ENCODE results near the gene LMNTD2.

Gene LMNTD2

GRCh38 chr11:598005-598680 is 37.6 kb upstream of the LMNTD2 start:
- Histone ChIP-seq H3K9me3 (ENCODE audit: control insufficient read depth, low read length) (no peaks in the 10 kb centered on the region), H3K27me3 (ENCODE audit: control insufficient read depth, insufficient read depth, low read length, poor library complexity, severe bottlenecking) (no peaks in the 10 kb centered on the region), H3K27ac (ENCODE audit: insufficient read depth, low read depth, low read length, poor library complexity, severe bottlenecking) (no peak overlapping the region), H3K4me1 (ENCODE audit: control insufficient read depth, insufficient read depth, low read length) (no peaks in the 10 kb centered on the region), H3K36me3 (ENCODE audit: control insufficient read depth, insufficient read depth, low read length) (peaks cover 64% of the 10 kb centered on the region), H3K4me3 (ENCODE audit: insufficient read depth, low read depth, low read length) (no peak overlapping the region)
- 95 to 97% methylated on average over 30 of the region's 30 CpGs for WGBS, 2 experiments

DNA sequence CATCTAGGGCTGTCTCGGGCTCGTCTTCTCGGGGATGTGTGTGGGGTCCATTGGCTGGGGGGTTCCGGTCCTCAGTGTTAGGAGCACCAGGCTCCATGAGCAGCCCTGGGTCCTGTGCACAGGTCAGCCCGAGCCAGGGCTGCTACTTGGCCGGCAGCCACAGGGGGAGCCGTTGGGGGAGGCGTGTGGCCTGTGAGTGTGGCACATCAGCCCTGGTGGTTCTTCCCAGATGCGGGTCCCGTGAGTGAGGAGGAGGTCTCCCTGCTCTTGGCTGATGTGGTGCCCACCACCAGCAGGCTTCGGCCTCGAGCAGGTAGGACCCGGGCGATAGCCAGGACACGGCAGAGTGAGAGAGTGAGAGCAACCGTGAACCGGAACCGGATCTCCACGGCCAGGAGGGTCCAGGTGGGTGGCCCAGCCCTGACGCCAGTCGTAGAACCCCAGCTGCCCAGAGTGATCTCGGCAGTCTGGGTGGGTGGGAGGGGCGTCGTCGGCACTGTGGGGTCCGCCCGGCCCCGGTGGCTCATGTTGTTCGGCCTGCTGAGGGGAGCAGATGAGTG is 36.7 kb upstream of the LMNTD2 start:
- Histone ChIP-seq H3K4me1 (ENCODE audit: control insufficient read depth, insufficient read depth, low read length) (no peaks in the 10 kb centered on the region), H3K4me3 (ENCODE audit: insufficient read depth, low read depth, low read length) (no peak overlapping the region), H3K27me3 (ENCODE audit: control insufficient read depth, insufficient read depth, low read length, poor library complexity, severe bottlenecking) (no peaks in the 10 kb centered on the region), H3K9me3 (ENCODE audit: control insufficient read depth, low read length) (no peaks in the 10 kb centered on the region), H3K27ac (ENCODE audit: insufficient read depth, low read depth, low read length, poor library complexity, severe bottlenecking) (no peak overlapping the region), H3K36me3 (ENCODE audit: control insufficient read depth, insufficient read depth, low read length) (peaks cover 73% of the 10 kb centered on the region)
- WGBS, 2 experiments: 93 to 95% methylated on average over 29 of the region's 29 CpGs

DNA sequence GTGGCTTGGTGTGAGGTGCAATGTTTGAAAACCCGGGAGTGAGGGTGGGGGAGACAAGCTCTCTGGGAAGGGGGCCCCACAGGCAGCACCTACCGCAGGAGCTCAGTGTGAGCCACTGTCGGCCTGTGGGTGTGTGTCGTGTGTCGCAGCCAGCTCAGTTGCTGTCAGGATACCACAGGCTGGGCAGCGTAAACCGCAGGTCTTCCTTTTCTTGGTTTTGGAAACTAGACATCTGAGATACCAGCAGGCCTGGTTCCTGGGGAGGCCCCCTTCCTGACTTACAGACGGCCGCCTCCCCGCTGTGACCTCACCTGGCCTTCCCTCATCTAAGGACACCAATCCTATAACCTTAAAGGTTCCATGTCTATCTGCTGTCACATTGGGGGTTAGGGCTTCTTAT is 35.8 kb upstream of the LMNTD2 start:
- no peak overlapping the region for H3K27ac ChIP-seq (ENCODE audit: insufficient read depth, low read depth, low read length, poor library complexity, severe bottlenecking)
- peaks cover 72% of the 10 kb centered on the region for H3K36me3 ChIP-seq (ENCODE audit: control insufficient read depth, insufficient read depth, low read length)
- no peaks in the 10 kb centered on the region for H3K9me3 ChIP-seq (ENCODE audit: control insufficient read depth, low read length)
- no peaks in the 10 kb centered on the region for H3K4me1 ChIP-seq (ENCODE audit: control insufficient read depth, insufficient read depth, low read length)
- 96 to 97% methylated on average over 10 of the region's 10 CpGs for WGBS, 2 experiments
- no peak overlapping the region for H3K4me3 ChIP-seq (ENCODE audit: insufficient read depth, low read depth, low read length)
- H3K27me3 ChIP-seq (ENCODE audit: control insufficient read depth, insufficient read depth, low read length, poor library complexity, severe bottlenecking): no peaks in the 10 kb centered on the region

- H3K4me3 ChIP-seq (ENCODE audit: insufficient read depth, low read depth, low read length): no peak overlapping the region
- H3K27me3 ChIP-seq (ENCODE audit: control insufficient read depth, insufficient read depth, low read length, poor library complexity, severe bottlenecking): no peaks in the 10 kb centered on the region
- no peaks in the 10 kb centered on the region for H3K4me1 ChIP-seq (ENCODE audit: control insufficient read depth, insufficient read depth, low read length)
- H3K36me3 ChIP-seq (ENCODE audit: control insufficient read depth, insufficient read depth, low read length): peaks cover 72% of the 10 kb centered on the region
- H3K9me3 ChIP-seq (ENCODE audit: control insufficient read depth, low read length): no peaks in the 10 kb centered on the region
- WGBS, 2 experiments: 96 to 97% methylated on average over 10 of the region's 10 CpGs
- H3K27ac ChIP-seq (ENCODE audit: insufficient read depth, low read depth, low read length, poor library complexity, severe bottlenecking): no peak overlapping the region
Observed at GRCh38 chr11:595400-595799, 34.9 kb upstream of the LMNTD2 start.

DNA sequence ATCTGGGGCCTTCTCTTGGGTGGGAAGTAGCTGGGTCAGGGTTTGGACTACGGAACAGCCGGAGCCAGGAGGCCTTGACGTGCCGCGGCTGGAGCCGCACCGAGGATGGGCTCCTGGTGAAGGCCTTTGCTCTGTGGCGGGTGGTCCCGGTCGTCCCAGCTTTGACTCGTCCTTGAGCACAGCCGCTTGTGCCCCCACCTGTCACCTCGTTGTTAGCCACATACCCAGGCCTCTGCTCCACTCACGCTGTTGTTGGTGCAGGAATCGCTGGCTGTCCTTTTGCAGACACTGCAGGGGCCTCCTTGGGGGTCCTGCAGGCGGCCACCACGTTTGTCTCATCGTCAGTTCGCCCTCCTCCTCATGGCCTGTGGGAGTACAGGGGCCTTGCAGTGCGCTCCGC is 32.8 kb upstream of the LMNTD2 start:
- Histone ChIP-seq H3K27me3 (ENCODE audit: control insufficient read depth, insufficient read depth, low read length, poor library complexity, severe bottlenecking) (no peaks in the 10 kb centered on the region), H3K36me3 (ENCODE audit: control insufficient read depth, insufficient read depth, low read length) (peaks cover 71% of the 10 kb centered on the region), H3K4me3 (ENCODE audit: insufficient read depth, low read depth, low read length) (no peak overlapping the region), H3K4me1 (ENCODE audit: control insufficient read depth, insufficient read depth, low read length) (no peaks in the 10 kb centered on the region), H3K27ac (ENCODE audit: insufficient read depth, low read depth, low read length, poor library complexity, severe bottlenecking) (no peak overlapping the region), H3K9me3 (ENCODE audit: control insufficient read depth, low read length) (no peaks in the 10 kb centered on the region)
- 95 to 96% methylated on average over 21 of the region's 21 CpGs for WGBS, 2 experiments

DNA sequence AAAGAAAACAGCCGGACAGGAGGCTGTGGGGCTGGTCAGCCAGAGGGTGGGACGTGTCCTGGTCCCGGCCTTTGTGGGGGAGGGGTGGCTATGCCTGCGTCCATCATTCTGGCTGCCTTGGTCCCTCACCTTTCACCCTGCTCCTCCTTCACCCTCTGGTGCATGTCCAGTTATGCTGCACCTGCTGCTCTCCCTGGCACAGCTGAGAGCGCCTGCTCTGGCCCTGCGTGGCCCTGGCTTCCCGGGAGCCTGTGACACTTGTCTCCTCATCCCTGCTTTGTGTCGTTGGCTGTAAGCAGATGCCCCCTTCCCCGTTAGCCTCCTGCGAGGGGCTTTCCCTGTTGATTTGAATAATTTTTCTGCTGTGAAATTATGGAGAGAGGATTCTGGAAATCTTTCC is 32.4 kb upstream of the LMNTD2 start:
- Histone ChIP-seq H3K27ac (ENCODE audit: insufficient read depth, low read depth, low read length, poor library complexity, severe bottlenecking) (no peak overlapping the region), H3K4me1 (ENCODE audit: control insufficient read depth, insufficient read depth, low read length) (no peaks in the 10 kb centered on the region), H3K27me3 (ENCODE audit: control insufficient read depth, insufficient read depth, low read length, poor library complexity, severe bottlenecking) (no peaks in the 10 kb centered on the region), H3K36me3 (ENCODE audit: control insufficient read depth, insufficient read depth, low read length) (peaks cover 66% of the 10 kb centered on the region), H3K9me3 (ENCODE audit: control insufficient read depth, low read length) (no peaks in the 10 kb centered on the region), H3K4me3 (ENCODE audit: insufficient read depth, low read depth, low read length) (no peak overlapping the region)
- 95 to 97% methylated on average over 10 of the region's 10 CpGs for WGBS, 2 experiments

DNA sequence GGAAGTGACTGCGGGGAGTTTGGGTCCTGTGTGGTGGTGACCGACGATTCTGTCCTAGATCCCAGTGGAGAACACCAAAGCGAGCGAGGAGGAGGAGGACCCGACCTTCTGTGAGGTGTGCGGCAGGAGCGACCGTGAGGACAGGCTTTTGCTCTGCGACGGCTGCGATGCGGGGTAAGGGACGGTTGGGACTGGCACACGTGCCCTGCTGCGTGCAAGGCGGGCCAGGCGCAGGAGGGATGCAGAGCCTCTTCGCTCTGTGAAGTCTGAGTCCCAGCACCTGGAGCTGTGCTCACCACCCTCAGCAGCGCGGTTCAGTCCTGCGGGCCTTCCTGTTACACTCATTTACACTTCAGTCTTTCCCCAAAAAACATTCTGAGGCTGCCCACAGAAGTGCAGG is 32.0 kb upstream of the LMNTD2 start:
- WGBS, 2 experiments: 97% methylated on average over 22 of the region's 22 CpGs
- Histone ChIP-seq H3K27me3 (ENCODE audit: control insufficient read depth, insufficient read depth, low read length, poor library complexity, severe bottlenecking) (no peaks in the 10 kb centered on the region), H3K36me3 (ENCODE audit: control insufficient read depth, insufficient read depth, low read length) (peaks cover 67% of the 10 kb centered on the region), H3K27ac (ENCODE audit: insufficient read depth, low read depth, low read length, poor library complexity, severe bottlenecking) (no peak overlapping the region), H3K9me3 (ENCODE audit: control insufficient read depth, low read length) (no peaks in the 10 kb centered on the region), H3K4me1 (ENCODE audit: control insufficient read depth, insufficient read depth, low read length) (no peaks in the 10 kb centered on the region), H3K4me3 (ENCODE audit: insufficient read depth, low read depth, low read length) (no peak overlapping the region)

DNA sequence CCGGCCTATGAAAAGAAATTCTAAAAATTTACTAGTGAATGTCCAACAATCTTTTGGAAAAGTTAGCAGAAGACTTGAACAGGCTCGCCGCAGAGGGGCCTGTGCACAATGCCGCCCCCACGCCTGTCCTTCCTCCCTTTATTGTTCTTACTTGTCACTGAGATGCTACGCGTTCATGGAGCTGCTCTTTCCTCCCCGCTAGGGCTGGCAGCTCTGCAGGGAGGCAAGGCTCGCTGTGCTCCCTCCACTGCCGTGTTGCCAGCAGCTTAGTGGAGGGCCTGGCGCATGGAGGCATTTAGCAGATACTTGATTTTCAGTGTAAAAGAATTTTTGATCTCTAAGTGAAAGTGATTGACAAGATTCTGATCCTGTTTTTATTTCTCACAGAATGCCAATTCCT is 30.5 kb upstream of the LMNTD2 start:
- peaks cover 75% of the 10 kb centered on the region for H3K36me3 ChIP-seq (ENCODE audit: control insufficient read depth, insufficient read depth, low read length)
- no peak overlapping the region for H3K4me3 ChIP-seq (ENCODE audit: insufficient read depth, low read depth, low read length)
- H3K9me3 ChIP-seq (ENCODE audit: control insufficient read depth, low read length): no peaks in the 10 kb centered on the region
- no peak overlapping the region for H3K27ac ChIP-seq (ENCODE audit: insufficient read depth, low read depth, low read length, poor library complexity, severe bottlenecking)
- no peaks in the 10 kb centered on the region for H3K4me1 ChIP-seq (ENCODE audit: control insufficient read depth, insufficient read depth, low read length)
- H3K27me3 ChIP-seq (ENCODE audit: control insufficient read depth, insufficient read depth, low read length, poor library complexity, severe bottlenecking): no peaks in the 10 kb centered on the region
- 89 to 90% methylated on average over 11 of the region's 11 CpGs for WGBS, 2 experiments

DNA sequence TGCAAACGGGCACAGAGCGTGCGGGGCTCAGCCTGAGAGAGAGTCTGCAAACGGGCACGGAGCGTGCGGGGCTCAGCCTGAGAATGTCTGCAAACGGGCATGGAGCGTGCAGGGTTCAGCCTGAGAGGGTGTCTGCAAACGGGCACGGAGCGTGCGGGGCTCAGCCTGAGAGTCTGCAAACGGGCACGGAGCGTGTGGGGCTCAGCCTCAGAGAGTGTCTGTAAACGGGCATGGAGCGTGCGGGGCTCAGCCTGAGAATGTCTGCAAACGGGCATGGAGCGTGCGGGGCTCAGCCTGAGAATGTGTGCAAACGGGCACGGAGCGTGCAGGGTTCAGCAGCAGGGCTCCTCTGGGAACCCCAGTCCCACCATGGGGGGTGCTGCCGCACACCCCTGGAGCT is 29.3 kb upstream of the LMNTD2 start:
- 96% methylated on average over 26 of the region's 26 CpGs for WGBS, 2 experiments
- no peaks in the 10 kb centered on the region for H3K27me3 ChIP-seq (ENCODE audit: control insufficient read depth, insufficient read depth, low read length, poor library complexity, severe bottlenecking)
- H3K27ac ChIP-seq (ENCODE audit: insufficient read depth, low read depth, low read length, poor library complexity, severe bottlenecking): no peak overlapping the region
- H3K9me3 ChIP-seq (ENCODE audit: control insufficient read depth, low read length): no peaks in the 10 kb centered on the region
- H3K4me1 ChIP-seq (ENCODE audit: control insufficient read depth, insufficient read depth, low read length): no peaks in the 10 kb centered on the region
- peaks cover 64% of the 10 kb centered on the region for H3K36me3 ChIP-seq (ENCODE audit: control insufficient read depth, insufficient read depth, low read length)
- H3K4me3 ChIP-seq (ENCODE audit: insufficient read depth, low read depth, low read length): no peak overlapping the region

- Histone ChIP-seq H3K27me3 (ENCODE audit: control insufficient read depth, insufficient read depth, low read length, poor library complexity, severe bottlenecking) (no peaks in the 10 kb centered on the region), H3K4me3 (ENCODE audit: insufficient read depth, low read depth, low read length) (no peak overlapping the region), H3K27ac (ENCODE audit: insufficient read depth, low read depth, low read length, poor library complexity, severe bottlenecking) (no peak overlapping the region), H3K9me3 (ENCODE audit: control insufficient read depth, low read length) (no peaks in the 10 kb centered on the region), H3K4me1 (ENCODE audit: control insufficient read depth, insufficient read depth, low read length) (no peaks in the 10 kb centered on the region), H3K36me3 (ENCODE audit: control insufficient read depth, insufficient read depth, low read length) (peaks cover 55% of the 10 kb centered on the region)
- 92 to 95% methylated on average over 6 of the region's 6 CpGs for WGBS, 2 experiments
Observed at GRCh38 chr11:587978-588380, 27.4 kb upstream of the LMNTD2 start.
